ENCODE data around the gene TICAM1. TPM values are rescaled to one million over a fixed set of nuclear protein-coding genes. Genes with fewer than 3 reads are reported as not detected.

TICAM1 gene
- total and polyA plus RNA-seq, 2 of the 13 experiments (the other 11 are each of a cell fraction or from before 2014, with no cell fraction given), result 0.33 to 0.95 TPM

DNA sequence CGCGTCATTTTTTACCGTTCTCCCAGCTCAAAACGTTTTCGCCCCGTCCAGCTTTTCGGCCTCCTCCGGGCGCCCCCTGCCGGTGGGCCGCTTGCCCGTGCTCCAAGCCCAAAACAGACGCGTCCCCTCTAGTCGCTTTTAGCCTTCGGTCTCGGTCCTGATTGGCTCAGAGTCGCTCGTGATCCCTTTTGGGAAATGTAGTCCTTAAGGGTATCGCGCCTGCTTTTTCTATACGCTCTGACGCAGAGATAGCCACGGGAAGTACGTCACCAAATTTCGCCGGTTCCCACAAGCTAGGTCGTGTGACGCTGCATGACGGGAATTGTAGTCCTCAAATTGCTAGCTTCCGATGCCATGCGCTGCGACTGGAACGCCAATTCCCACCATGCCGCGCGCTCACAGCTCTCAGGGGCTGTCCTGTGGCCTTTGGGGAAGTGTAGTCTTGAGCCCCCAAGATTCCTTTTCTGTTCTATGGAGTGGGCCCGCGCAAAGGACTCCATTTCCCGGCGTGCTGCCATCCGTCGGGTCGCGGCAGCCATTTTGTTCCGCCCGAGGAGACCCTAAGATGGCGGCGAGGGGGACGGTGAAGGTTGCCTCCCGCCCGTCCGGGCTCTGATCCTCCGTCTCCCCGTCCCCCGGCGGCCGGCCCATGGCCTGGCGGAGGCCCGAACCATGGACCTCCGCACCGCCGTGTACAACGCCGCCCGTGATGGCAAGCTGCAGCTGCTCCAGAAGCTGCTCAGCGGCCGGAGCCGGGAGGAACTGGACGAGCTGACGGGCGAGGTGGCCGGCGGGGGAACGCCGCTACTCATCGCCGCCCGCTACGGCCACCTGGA lies 40.1 kb downstream of the TICAM1 start, which contains the start of gene FEM1A (continued):
- no peak for TF ChIP-seq HNRNPUL1 (IDR thresholded peaks at IDR 0.05; ENCODE audit: low read depth, low read length)
- TF ChIP-seq ZMYM4 (CRISPR knock-in tag; IDR thresholded peaks at IDR 0.05), result no peak
- no peak for TF ChIP-seq GATA4 (IDR thresholded peaks at IDR 0.05; ENCODE audit: borderline replicate concordance, low read depth)
- 0 out of 2 replicates have a peak, but pooled peaks have one; percentile 16 for TF ChIP-seq GZF1 (CRISPR knock-in tag; IDR thresholded peaks at IDR 0.05)
- TF ChIP-seq ZNF17 (CRISPR knock-in tag; IDR thresholded peaks at IDR 0.05), result no peak
- TF ChIP-seq ZFP41 (CRISPR knock-in tag; IDR thresholded peaks at IDR 0.05; ENCODE audit: borderline replicate concordance), result no peak
- TF ChIP-seq, protein P1, sequence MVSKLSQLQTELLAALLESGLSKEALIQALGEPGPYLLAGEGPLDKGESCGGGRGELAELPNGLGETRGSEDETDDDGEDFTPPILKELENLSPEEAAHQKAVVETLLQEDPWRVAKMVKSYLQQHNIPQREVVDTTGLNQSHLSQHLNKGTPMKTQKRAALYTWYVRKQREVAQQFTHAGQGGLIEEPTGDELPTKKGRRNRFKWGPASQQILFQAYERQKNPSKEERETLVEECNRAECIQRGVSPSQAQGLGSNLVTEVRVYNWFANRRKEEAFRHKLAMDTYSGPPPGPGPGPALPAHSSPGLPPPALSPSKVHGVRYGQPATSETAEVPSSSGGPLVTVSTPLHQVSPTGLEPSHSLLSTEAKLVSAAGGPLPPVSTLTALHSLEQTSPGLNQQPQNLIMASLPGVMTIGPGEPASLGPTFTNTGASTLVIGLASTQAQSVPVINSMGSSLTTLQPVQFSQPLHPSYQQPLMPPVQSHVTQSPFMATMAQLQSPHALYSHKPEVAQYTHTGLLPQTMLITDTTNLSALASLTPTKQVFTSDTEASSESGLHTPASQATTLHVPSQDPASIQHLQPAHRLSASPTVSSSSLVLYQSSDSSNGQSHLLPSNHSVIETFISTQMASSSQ (IDR thresholded peaks at IDR 0.05; ENCODE audit: low read depth), result 0 out of 2 replicates have a peak, but pooled peaks have one; percentile 35
- TF ChIP-seq, protein P1 (CRISPR knock-in tag; IDR thresholded peaks at IDR 0.05; ENCODE audit: borderline replicate concordance), result no peak; the same call in 1 of the 2 replicates
- no peak for TF ChIP-seq PAWR (CRISPR knock-in tag; IDR thresholded peaks at IDR 0.05; ENCODE audit: borderline replicate concordance)
- TF ChIP-seq, protein P2, sequence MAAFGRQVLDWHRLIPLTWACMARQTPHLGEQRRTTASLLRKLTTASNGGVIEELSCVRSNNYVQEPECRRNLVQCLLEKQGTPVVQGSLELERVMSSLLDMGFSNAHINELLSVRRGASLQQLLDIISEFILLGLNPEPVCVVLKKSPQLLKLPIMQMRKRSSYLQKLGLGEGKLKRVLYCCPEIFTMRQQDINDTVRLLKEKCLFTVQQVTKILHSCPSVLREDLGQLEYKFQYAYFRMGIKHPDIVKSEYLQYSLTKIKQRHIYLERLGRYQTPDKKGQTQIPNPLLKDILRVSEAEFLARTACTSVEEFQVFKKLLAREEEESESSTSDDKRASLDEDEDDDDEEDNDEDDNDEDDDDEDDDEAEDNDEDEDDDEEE (CRISPR knock-in tag; IDR thresholded peaks at IDR 0.05), result no peak
- TF ChIP-seq TBX3 (IDR thresholded peaks at IDR 0.05; ENCODE audit: borderline replicate concordance), result peak; percentile 8; the same call in 1 of the 2 replicates
- TF ChIP-seq, protein P3, sequence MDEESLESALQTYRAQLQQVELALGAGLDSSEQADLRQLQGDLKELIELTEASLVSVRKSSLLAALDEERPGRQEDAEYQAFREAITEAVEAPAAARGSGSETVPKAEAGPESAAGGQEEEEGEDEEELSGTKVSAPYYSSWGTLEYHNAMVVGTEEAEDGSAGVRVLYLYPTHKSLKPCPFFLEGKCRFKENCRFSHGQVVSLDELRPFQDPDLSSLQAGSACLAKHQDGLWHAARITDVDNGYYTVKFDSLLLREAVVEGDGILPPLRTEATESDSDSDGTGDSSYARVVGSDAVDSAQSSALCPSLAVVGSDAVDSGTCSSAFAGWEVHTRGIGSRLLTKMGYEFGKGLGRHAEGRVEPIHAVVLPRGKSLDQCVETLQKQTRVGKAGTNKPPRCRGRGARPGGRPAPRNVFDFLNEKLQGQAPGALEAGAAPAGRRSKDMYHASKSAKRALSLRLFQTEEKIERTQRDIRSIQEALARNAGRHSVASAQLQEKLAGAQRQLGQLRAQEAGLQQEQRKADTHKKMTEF (CRISPR knock-in tag; IDR thresholded peaks at IDR 0.05), result peak; percentile 41
- TF ChIP-seq SMAD9 (CRISPR knock-in tag; IDR thresholded peaks at IDR 0.05), result no peak
- TF ChIP-seq SRSF9 (IDR thresholded peaks at IDR 0.05; ENCODE audit: borderline replicate concordance, insufficient read depth, low read depth, low read length, poor library complexity, severe bottlenecking), result no peak
- TF ChIP-seq HIVEP1 (CRISPR knock-in tag; IDR thresholded peaks at IDR 0.05), result peak; percentile 45; the same call in 1 of the 2 replicates
- no peak for TF ChIP-seq NR2F1 (CRISPR knock-in tag; IDR thresholded peaks at IDR 0.05)
- TF ChIP-seq ZNF562 (CRISPR knock-in tag; IDR thresholded peaks at IDR 0.05; ENCODE audit: borderline replicate concordance), result no peak
- no peak for TF ChIP-seq ETS1 (CRISPR knock-in tag; IDR thresholded peaks at IDR 0.05)
- TF ChIP-seq ZNF816 (CRISPR knock-in tag; IDR thresholded peaks at IDR 0.05; ENCODE audit: borderline replicate concordance), result no peak
- no peak for TF ChIP-seq ZSCAN9 (CRISPR knock-in tag; IDR thresholded peaks at IDR 0.05; ENCODE audit: borderline replicate concordance)

Measured in HepG2 (cell line).